K562 (cell line): Measurements from ENCODE around the gene TP53TG3E. TPM values are rescaled to one million over a fixed set of nuclear protein-coding genes. Genes with fewer than 3 reads are reported as not detected.
"Not testable (repeated sequence)": the region's sequence is repeated elsewhere in the genome, so short reads cannot be mapped to it uniquely, and the experiment has no call there.

Source experiments
- ATAC-seq: fragments of 200-7000 bp; cut with Tn5 transposase; 3 replicates; pipeline ENCODE4 v1.9.1; 2020; ENCODE audit warnings: moderate library complexity
- BruUV-seq: library from RNA; stranded (reverse); fragments of 400-500 nt; replicated peaks from 2 replicates; lab custom pipeline; 2021; lab: Mats Ljungman, UMichigan
- CTCF ChIA-PET: fragments of 300-600 bp; formaldehyde crosslinking; extraction: SDS; loops from one replicate; lab custom pipeline; 2021; ENCODE audit warnings: low intra/inter-chr PET ratio; lab: Yijun Ruan, JAX
- POLR2A ChIA-PET: fragments of 300-600, 350-650 bp; sonication (Branson Sonifier 250); formaldehyde crosslinking; extraction: SDS; loops from one replicate; lab custom pipeline; 2021; ENCODE audit warnings: antibody characterized with exemption, inconsistent platforms; lab: Yijun Ruan, JAX
- DNase-seq, 4 experiments: peaks; one replicate each; pipeline versions ENCODE4 v3.0.0 to v3.0.0-alpha.2; 2011 to 2018; ENCODE audit warnings: low spot score in 3 of 4, mixed read lengths in 3 of 4; ENCODE audit errors: extremely low read depth in 1 of 4
- FAIRE-seq: peaks from 2 replicates; lab custom pipeline; 2011; peaks lifted over from hg19 to GRCh38; lab: Jason Lieb, UNC
- H2AFZ ChIP-seq: 2 replicates; pipeline ENCODE4 v1.6.0; 2011; ENCODE audit warnings: low read depth, low read length, control low read depth, inconsistent platforms
- H3K27ac ChIP-seq: fragments of 200-600 bp; 3 replicates; pipeline ENCODE4 v1.8.0; 2011; ENCODE audit warnings: low read depth, mild to moderate bottlenecking, control low read depth, inconsistent platforms, low read length, moderate library complexity, mixed read lengths; ENCODE audit errors: extremely low read depth
- H3K27me3 ChIP-seq, 2 experiments: fragments of 300-600 bp in 1 of 2; 2 replicates in 1 of 2; 3 replicates in 1 of 2; pipeline versions ENCODE4 v1.6.0 to v1.8.0; 2011; ENCODE audit warnings: inconsistent platforms in 2 of 2, low read length in 2 of 2, mild to moderate bottlenecking in 1 of 2, mixed read lengths in 1 of 2, moderate library complexity in 1 of 2; ENCODE audit not compliant: control insufficient read depth in 2 of 2, insufficient read depth in 2 of 2
- H3K36me3 ChIP-seq: fragments of 300-600 bp; 3 replicates; pipeline ENCODE4 v1.8.0; 2011; ENCODE audit warnings: mild to moderate bottlenecking, low read length, inconsistent platforms; ENCODE audit not compliant: control insufficient read depth, insufficient read depth
- H3K4me1 ChIP-seq, 2 experiments: fragments of 200-600 bp in 1 of 2; replicated peaks in 1 of 2; 2 replicates in 1 of 2; 3 replicates in 1 of 2; pipeline versions ENCODE4 v1.5.1 to v1.8.0; 2011; ENCODE audit warnings: inconsistent platforms in 2 of 2, low read length in 2 of 2, mild to moderate bottlenecking in 1 of 2, mixed read lengths in 1 of 2, moderate library complexity in 1 of 2; ENCODE audit not compliant: control insufficient read depth in 2 of 2, insufficient read depth in 2 of 2
- H3K4me2 ChIP-seq: 2 replicates; pipeline ENCODE4 v1.6.1; 2011; ENCODE audit warnings: low read length, control low read depth, inconsistent platforms, mixed read lengths; ENCODE audit not compliant: insufficient read depth
- H3K4me3 ChIP-seq: fragments of 200-600 bp; sonication (generic), shearing (Covaris generic); 2 replicates; pipeline ENCODE4 v1.5.1; 2016; ENCODE audit warnings: control low read depth, inconsistent platforms
- H3K79me2 ChIP-seq: fragments of 200-600 bp; 3 replicates; pipeline ENCODE4 v1.8.0; 2011; ENCODE audit warnings: low read length, inconsistent platforms; ENCODE audit not compliant: control insufficient read depth, insufficient read depth
- H3K9ac ChIP-seq, 2 experiments: 2 replicates each; pipeline versions ENCODE4 v1.6.0 to v1.6.1; 2011; ENCODE audit warnings: low read depth in 2 of 2, low read length in 2 of 2, control low read depth in 1 of 2, inconsistent platforms in 1 of 2, mild to moderate bottlenecking in 1 of 2, mixed read lengths in 1 of 2; ENCODE audit not compliant: insufficient read depth in 1 of 2
- H3K9me1 ChIP-seq: one replicate; pipeline ENCODE4 v1.6.0; 2011; ENCODE audit warnings: inconsistent platforms, mild to moderate bottlenecking, low read length, moderate library complexity; ENCODE audit not compliant: control insufficient read depth, insufficient read depth
- H3K9me3 ChIP-seq: replicated peaks from 2 replicates; pipeline ENCODE4 v1.5.1; 2011; ENCODE audit warnings: low read depth, low read length, inconsistent platforms; ENCODE audit not compliant: control insufficient read depth, insufficient read depth
- H4K20me1 ChIP-seq: replicated peaks from 2 replicates; pipeline ENCODE4 v1.6.1; 2011; ENCODE audit warnings: low read length, inconsistent platforms, mixed read lengths; ENCODE audit not compliant: control insufficient read depth, insufficient read depth
- PCBP1 ChIP-seq: fragments of 200-400 bp; formaldehyde crosslinking; IDR thresholded peaks from 2 replicates; pipeline ENCODE4 v1.6.1; 2018; ENCODE audit warnings: mild to moderate bottlenecking, low read depth, low read length; ENCODE audit not compliant: poor library complexity, severe bottlenecking
- WGBS: fragments of 100-300 bp; shearing (Covaris generic); methylation state at CpG from one replicate; pipeline ENCODE4 v1.1.6; 2016; ENCODE audit warnings: low coverage, mixed read lengths; ENCODE audit not compliant: insufficient coverage; ENCODE audit errors: missing lambda C conversion rate; 5-methylcytosine and 5-hydroxymethylcytosine counted together
- in situ Hi-C: fragments of 300-500 bp; cut with MboI; formaldehyde crosslinking; loops from 4 replicates; pipeline ENCODE4 v1.15.0; 2018; ENCODE audit warnings: inconsistent platforms, mixed read lengths
- intact Hi-C: fragments of 100-400 bp; cut with micrococcal nuclease; formaldehyde crosslinking; loops from 2 replicates; pipeline ENCODE4 v1.14.2; 2022
- polyA plus RNA-seq, 8 experiments: library from polyadenylated mRNA; depleted of rRNA in 4 of 8; stranded (reverse) in 5 of 8; unstranded in 3 of 8; fragments of >200 nt; fragmentation: Nextera tagmentation in 2 of 8; fragmentation: Illumina TruSeq in 1 of 8; extraction: Ambion mirVana in 2 of 8; extraction: Trizol in 1 of 8; gene quantifications; 2 replicates each; pipeline versions ENCODE4 v1.2.1 to v1.2.3, GENCODE V29; 2011 to 2014; ENCODE audit warnings: inconsistent platforms in 1 of 8, missing spikeins in 1 of 8
- total RNA-seq, 7 experiments: library from RNA; depleted of rRNA in 6 of 7; stranded (reverse); fragments of >200 nt in 6 of 7; fragmentation: Illumina TruSeq in 2 of 7; extraction: Trizol in 2 of 7; gene quantifications; 2 replicates each; pipeline versions ENCODE4 v1.2.1 to v1.2.3, GENCODE V29; 2011 to 2021; ENCODE audit warnings: low replicate concordance in 1 of 7
- TF ChIP-seq, protein P1 (sequence below), 2 experiments: IDR thresholded peaks in 1 of 2; conservative IDR thresholded peaks in 1 of 2; 2 replicates each; pipeline ENCODE4 v1.6.1; 2016; ENCODE audit warnings: low read depth in 2 of 2, mild to moderate bottlenecking in 1 of 2, missing compliant biosample characterization in 1 of 2, missing genetic modification characterization in 1 of 2, moderate library complexity in 1 of 2

Gene TP53TG3E
- total and polyA plus RNA-seq, 9 of the 15 experiments (the other 6 are each of a cell fraction or from before 2014, with no cell fraction given) = not detected

DNA sequence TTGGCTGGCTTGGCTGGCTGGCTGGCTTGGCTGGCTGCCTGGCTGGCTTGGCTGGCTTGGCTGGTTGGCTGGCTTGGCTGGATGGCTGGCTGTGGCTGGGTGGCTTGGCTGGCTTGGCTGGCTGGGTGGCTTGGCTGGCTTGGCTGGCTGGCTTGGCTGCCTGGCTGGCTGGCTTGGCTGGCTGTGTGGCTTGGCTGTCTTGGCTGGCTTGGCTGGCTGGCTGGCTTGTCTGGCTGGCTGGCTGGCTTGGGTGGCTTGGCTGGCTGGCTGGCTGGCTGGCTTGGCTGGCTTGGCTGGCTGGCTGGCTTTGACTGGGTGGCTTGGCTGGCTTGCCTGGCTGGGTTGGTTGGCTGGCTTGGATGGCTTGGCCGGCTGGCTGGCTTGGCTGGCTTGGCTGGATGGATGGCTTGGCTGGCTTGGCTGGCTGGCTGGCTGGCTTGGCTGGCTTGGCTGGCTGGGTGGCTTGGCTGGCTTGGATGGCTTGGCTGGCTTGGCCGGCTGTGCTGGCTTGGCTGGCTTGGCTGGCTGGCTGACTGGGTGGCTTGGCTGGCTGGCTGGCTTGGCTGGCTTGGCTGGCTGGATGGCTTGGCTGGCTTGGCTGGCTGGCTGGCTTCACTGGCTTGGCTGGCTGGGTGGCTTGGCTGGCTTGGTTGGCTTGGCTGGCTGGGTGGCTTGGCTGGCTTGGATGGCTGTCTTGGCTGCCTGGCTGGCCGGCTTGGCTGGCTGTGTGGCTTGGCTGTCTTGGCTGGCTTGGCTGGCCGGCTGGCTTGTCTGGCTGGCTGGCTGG is 32.3 kb downstream of the TP53TG3E start:
- H3K4me2 ChIP-seq, CTCF ChIA-PET, BruUV-seq, H3K27ac ChIP-seq, H3K9me3 ChIP-seq, H3K4me1 ChIP-seq, H2AFZ ChIP-seq, H3K36me3 ChIP-seq, H3K79me2 ChIP-seq, ATAC-seq, H3K9me1 ChIP-seq, FAIRE-seq, intact Hi-C loops, H3K9ac ChIP-seq, POLR2A ChIA-PET, H3K4me3 ChIP-seq, H4K20me1 ChIP-seq, H3K27me3 ChIP-seq, in situ Hi-C loops, DNase-seq: not testable (repeated sequence)
- peak; percentile 33 for TF ChIP-seq PCBP1
- TF ChIP-seq, protein P1, sequence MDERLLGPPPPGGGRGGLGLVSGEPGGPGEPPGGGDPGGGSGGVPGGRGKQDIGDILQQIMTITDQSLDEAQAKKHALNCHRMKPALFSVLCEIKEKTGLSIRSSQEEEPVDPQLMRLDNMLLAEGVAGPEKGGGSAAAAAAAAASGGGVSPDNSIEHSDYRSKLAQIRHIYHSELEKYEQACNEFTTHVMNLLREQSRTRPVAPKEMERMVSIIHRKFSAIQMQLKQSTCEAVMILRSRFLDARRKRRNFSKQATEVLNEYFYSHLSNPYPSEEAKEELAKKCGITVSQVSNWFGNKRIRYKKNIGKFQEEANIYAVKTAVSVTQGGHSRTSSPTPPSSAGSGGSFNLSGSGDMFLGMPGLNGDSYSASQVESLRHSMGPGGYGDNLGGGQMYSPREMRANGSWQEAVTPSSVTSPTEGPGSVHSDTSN (CRISPR knock-in tag; IDR thresholded peaks at IDR 0.05; ENCODE audit: low read depth) = 0 out of 2 replicates have a peak, but pooled peaks have one; percentile 4
- TF ChIP-seq, protein P1 (tag; conservative IDR thresholded peaks at IDR 0.05; ENCODE audit: low read depth) = not testable (repeated sequence)
- WGBS = under 1% methylated on average over 4 of the region's 4 CpGs
